Hepatocyte (in vitro differentiated cells): ENCODE data around the gene HSPBP1.

Source experiments
- EZH2 ChIP-seq: fragments of 200-600 bp; sonication (generic); IDR thresholded peaks from 2 replicates; pipeline ENCODE4 v1.6.1; 2016; ENCODE audit warnings: antibody characterized with exemption, mild to moderate bottlenecking, borderline replicate concordance
- EZH2phosphoT487 ChIP-seq: fragments of 200-600 bp; sonication (generic); IDR thresholded peaks from one replicate; pipeline ENCODE4 v1.6.1; 2018; ENCODE audit warnings: antibody characterized with exemption, mild to moderate bottlenecking, low read depth, moderate library complexity; ENCODE audit not compliant: unreplicated experiment, severe bottlenecking
- TF ChIP-seq, protein P1 (sequence below): fragments of 200-600 bp; sonication (generic); IDR thresholded peaks from 2 replicates; pipeline ENCODE4 v1.5.1; 2016; ENCODE audit warnings: antibody characterized with exemption, mild to moderate bottlenecking; ENCODE audit not compliant: poor library complexity

DNA sequence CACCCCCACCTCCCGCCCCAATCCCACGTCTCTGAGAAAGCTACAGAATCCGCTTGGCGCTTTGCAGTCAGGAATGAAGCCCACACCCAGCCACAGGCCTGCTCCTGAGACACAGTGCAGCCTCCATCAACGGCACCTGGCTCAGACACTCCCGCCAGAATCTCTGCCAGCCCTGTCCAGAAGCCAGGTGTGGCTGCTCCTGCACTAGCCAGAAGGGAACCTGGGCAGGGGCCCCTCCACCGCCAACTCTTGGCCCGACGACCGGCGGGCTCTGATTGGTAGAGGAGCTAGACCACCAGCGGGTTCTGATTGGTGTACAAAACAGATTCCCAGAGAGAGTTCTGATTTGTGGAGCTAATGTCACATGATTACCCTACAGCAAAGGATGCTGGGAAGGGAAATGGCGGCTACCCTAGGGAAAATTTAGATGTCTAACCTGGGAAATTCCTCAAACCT lies 18.2 kb downstream of the HSPBP1 start:
- TF ChIP-seq, protein P1, sequence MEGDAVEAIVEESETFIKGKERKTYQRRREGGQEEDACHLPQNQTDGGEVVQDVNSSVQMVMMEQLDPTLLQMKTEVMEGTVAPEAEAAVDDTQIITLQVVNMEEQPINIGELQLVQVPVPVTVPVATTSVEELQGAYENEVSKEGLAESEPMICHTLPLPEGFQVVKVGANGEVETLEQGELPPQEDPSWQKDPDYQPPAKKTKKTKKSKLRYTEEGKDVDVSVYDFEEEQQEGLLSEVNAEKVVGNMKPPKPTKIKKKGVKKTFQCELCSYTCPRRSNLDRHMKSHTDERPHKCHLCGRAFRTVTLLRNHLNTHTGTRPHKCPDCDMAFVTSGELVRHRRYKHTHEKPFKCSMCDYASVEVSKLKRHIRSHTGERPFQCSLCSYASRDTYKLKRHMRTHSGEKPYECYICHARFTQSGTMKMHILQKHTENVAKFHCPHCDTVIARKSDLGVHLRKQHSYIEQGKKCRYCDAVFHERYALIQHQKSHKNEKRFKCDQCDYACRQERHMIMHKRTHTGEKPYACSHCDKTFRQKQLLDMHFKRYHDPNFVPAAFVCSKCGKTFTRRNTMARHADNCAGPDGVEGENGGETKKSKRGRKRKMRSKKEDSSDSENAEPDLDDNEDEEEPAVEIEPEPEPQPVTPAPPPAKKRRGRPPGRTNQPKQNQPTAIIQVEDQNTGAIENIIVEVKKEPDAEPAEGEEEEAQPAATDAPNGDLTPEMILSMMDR, result no peak
- TF ChIP-seq EZH2 (no peak), EZH2phosphoT487 (no peak)
